Activated CD4-positive, alpha-beta T cell treated with anti-CD3 and anti-CD28 coated beads, Interleukin-2, amount 50 U/mL, for 4 hours (primary cell): ENCODE data around the gene RBM34.
"Not testable (repeated sequence)": the region's sequence is repeated elsewhere in the genome, so short reads cannot be mapped to it uniquely, and the experiment has no call there.

ENCODE experiments used
- DNase-seq, 2 experiments: peaks; one replicate each; pipeline ENCODE4 v3.0.0-alpha.2; 2020

RBM34 gene

GRCh38 chr1:235091319-235092044, 69.6 kb downstream of the RBM34 start:
- not testable (repeated sequence) for DNase-seq

GRCh38 chr1:235090406-235091069, 70.5 kb downstream of the RBM34 start:
- no peak for DNase-seq

- no peak for DNase-seq
Measured at GRCh38 chr1:235088907-235089306, 72.1 kb downstream of the RBM34 start.

GRCh38 chr1:235088430-235088829, 72.6 kb downstream of the RBM34 start:
- DNase-seq, result no peak

- no peak for DNase-seq
Measured at GRCh38 chr1:235087906-235088305, 73.1 kb downstream of the RBM34 start.

- DNase-seq, result not testable (repeated sequence)
Measured at GRCh38 chr1:235085411-235086117, 75.5 kb downstream of the RBM34 start.
